ENCODE data around the gene DHDH.

DNA sequence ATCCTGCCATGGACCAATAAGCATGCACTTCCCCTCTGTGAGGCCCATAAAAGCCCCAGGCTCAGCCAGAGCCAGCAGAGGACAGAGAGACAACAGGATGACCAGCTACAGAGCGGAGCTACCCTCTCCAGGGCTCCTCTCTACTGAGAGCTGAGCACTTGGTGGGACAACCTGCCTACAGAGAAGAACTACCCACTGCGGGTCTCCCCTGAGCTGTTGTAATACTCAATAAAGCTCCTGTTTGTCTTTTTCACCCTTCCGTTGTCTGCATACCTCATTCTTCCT is 13.7 kb downstream of the DHDH start:
- TF ChIP-seq, protein P1, sequence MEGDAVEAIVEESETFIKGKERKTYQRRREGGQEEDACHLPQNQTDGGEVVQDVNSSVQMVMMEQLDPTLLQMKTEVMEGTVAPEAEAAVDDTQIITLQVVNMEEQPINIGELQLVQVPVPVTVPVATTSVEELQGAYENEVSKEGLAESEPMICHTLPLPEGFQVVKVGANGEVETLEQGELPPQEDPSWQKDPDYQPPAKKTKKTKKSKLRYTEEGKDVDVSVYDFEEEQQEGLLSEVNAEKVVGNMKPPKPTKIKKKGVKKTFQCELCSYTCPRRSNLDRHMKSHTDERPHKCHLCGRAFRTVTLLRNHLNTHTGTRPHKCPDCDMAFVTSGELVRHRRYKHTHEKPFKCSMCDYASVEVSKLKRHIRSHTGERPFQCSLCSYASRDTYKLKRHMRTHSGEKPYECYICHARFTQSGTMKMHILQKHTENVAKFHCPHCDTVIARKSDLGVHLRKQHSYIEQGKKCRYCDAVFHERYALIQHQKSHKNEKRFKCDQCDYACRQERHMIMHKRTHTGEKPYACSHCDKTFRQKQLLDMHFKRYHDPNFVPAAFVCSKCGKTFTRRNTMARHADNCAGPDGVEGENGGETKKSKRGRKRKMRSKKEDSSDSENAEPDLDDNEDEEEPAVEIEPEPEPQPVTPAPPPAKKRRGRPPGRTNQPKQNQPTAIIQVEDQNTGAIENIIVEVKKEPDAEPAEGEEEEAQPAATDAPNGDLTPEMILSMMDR (IDR thresholded peaks at IDR 0.05; ENCODE audit: borderline replicate concordance, extremely low read depth, low read length, poor library complexity, severe bottlenecking): no peak
- TF ChIP-seq EZH2 (IDR thresholded peaks at IDR 0.05; ENCODE audit: borderline replicate concordance, low read depth, low read length, severe bottlenecking): no peak

Data from DND-41 (cell line).